GM12891 (cell line): Measurements from ENCODE around the gene DOP1B.

ENCODE experiments used
- POLR2A ChIP-seq: IDR thresholded peaks from 2 replicates; pipeline ENCODE4 v1.6.1; 2011; ENCODE audit warnings: low read depth, low read length, control low read depth
- POLR2AphosphoS5 ChIP-seq: IDR thresholded peaks from 2 replicates; pipeline ENCODE4 v1.6.1; 2011; ENCODE audit warnings: low read depth, low read length, control low read depth

DNA sequence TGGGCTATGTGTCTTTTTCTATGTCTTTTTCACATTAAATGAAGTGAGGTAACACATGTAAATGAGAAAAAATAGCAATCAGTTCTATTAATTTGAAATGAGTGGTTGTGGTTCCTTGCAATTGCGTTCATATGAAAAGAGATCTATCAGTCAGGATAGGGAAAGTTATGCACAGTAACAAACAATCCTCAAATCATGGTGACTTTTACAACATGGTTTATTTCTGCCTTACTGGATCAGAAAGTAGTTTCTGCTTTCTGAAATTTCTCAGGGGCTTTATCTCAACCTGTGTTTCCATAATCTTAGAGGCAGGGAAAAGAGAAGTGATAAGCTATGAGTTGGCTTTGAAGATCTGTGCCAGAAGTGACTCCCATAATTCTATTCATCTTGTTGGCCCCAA is 39.0 kb downstream of the DOP1B start:
- TF ChIP-seq POLR2A: no peak
- no peak for TF ChIP-seq POLR2AphosphoS5
